Aorta (tissue), 5 donors: ENCODE data around the gene HPCAL1. TPM values are rescaled to one million over a fixed set of nuclear protein-coding genes. Genes with fewer than 3 reads are reported as not detected.
"Not testable (repeated sequence)": the region's sequence is repeated elsewhere in the genome, so short reads cannot be mapped to it uniquely, and the experiment has no call there.

Experiments used
- ATAC-seq: fragments of 200-7000 bp; cut with Tn5 transposase; one replicate; pipeline ENCODE4 v1.9.1; 2022; ENCODE audit warnings: moderate library complexity; ENCODE audit not compliant: low FRiP score
- DNase-seq, 2 donors: peaks; one replicate each; pipeline ENCODE4 v3.0.0-alpha.2; 2020
- H3K27ac ChIP-seq, 2 donors: one replicate each; pipeline ENCODE4 v1.5.1; 2013; ENCODE audit warnings: low read length in 2 of 2, mild to moderate bottlenecking in 2 of 2, moderate library complexity in 2 of 2, control low read depth in 1 of 2, inconsistent platforms in 1 of 2, low read depth in 1 of 2
- H3K27me3 ChIP-seq, 2 donors: one replicate each; pipeline ENCODE4 v1.6.1; 2013; ENCODE audit warnings: control low read depth in 1 of 2, low read length in 1 of 2, mild to moderate bottlenecking in 1 of 2, moderate library complexity in 1 of 2; ENCODE audit not compliant: insufficient read depth in 2 of 2, control insufficient read depth in 1 of 2
- H3K36me3 ChIP-seq, 2 donors: one replicate each; pipeline ENCODE4 v1.6.1; 2013; ENCODE audit warnings: control low read depth in 1 of 2, low read length in 1 of 2, mild to moderate bottlenecking in 1 of 2; ENCODE audit not compliant: insufficient read depth in 2 of 2, control insufficient read depth in 1 of 2
- H3K4me1 ChIP-seq, 2 donors: one replicate each; pipeline ENCODE4 v1.6.1; 2013; ENCODE audit warnings: low read length in 2 of 2, control low read depth in 1 of 2, mild to moderate bottlenecking in 1 of 2, moderate library complexity in 1 of 2; ENCODE audit not compliant: insufficient read depth in 2 of 2, control insufficient read depth in 1 of 2
- H3K4me3 ChIP-seq, 2 donors: one replicate each; pipeline ENCODE4 v1.5.1; 2013; ENCODE audit warnings: low read length in 2 of 2, control low read depth in 1 of 2, mild to moderate bottlenecking in 1 of 2
- H3K9me3 ChIP-seq: one replicate; pipeline ENCODE4 v1.6.1; 2013; ENCODE audit warnings: mild to moderate bottlenecking, low read length; ENCODE audit not compliant: control insufficient read depth
- WGBS, 2 donors: extraction: QIAGEN DNeasy Blood & Tissue Kit; methylation state at CpG; one replicate each; pipeline ENCODE4 v1.1.7; 2013; 5-methylcytosine and 5-hydroxymethylcytosine counted together
- intact Hi-C, 2 donors: fragments of 100-400 bp; cut with DNase I; formaldehyde crosslinking; loops; one replicate each; pipeline versions ENCODE4 v1.14.2 to v1.15.0; 2022
- polyA plus RNA-seq, 2 donors: library from polyadenylated mRNA; stranded (reverse); fragments of 200-250 nt; gene quantifications; one replicate each; pipeline ENCODE4 v1.2.3, GENCODE V29; 2013
- total RNA-seq, 2 donors: library from RNA; stranded (reverse); fragmentation: NEBNext Ultra II Directional; extraction: Animal tissue kit (Norgen Biotek cat#: 25700); gene quantifications; one replicate each; pipeline ENCODE4 v1.2.1, GENCODE V29; 2021
- donor health status: healthy with polysubstance abuse.
- donor health status: Bipolar disorder and iron deficiency.
- donor health status: DM: no; HTN: no; CAD: no.
- donor health status: DM: no; HTN: no; CAD: no.
- donor health status: DM: yes; HTN: yes; CAD: no.

HPCAL1 gene
- total and polyA plus RNA-seq, 4 donors: 21.4 to 39.9 (median 25.3) TPM

- H3K27me3 ChIP-seq: no peaks in the 10 kb centered on the region
Measured at GRCh38 chr2:10257500-10258147, 45.1 kb upstream of the HPCAL1 start.

GRCh38 chr2:10258326-10258725 lies 44.4 kb upstream of the HPCAL1 start:
- Histone ChIP-seq H3K9me3 (no peaks in the 10 kb centered on the region), H3K27ac (no peak overlapping the region), H3K36me3 (no peaks in the 10 kb centered on the region), H3K4me3 (no peak overlapping the region), H3K4me1 (no peaks in the 10 kb centered on the region), H3K27me3 (no peaks in the 10 kb centered on the region)
- no peak for ATAC-seq
- peak; percentile 2 to 11 for DNase-seq
- intact Hi-C loops: no loop called here
- WGBS, 2 donors: 90 to 93% methylated on average over 5 of the region's 5 CpGs

More at GRCh38 chr2:10257500-10258147, 45.1 kb upstream of the HPCAL1 start:
- Histone ChIP-seq H3K27ac (no peak overlapping the region), H3K36me3 (no peaks in the 10 kb centered on the region), H3K4me3 (no peak overlapping the region), H3K9me3 (no peaks in the 10 kb centered on the region), H3K4me1 (no peaks in the 10 kb centered on the region)
- DNase-seq (peak; percentile 15 to 66), ATAC-seq (no peak)
- intact Hi-C loops: no loop called here
- 87 to 89% methylated on average over 16 of the region's 16 CpGs for WGBS, 2 donors

GRCh38 chr2:10258726-10259125 lies 44.0 kb upstream of the HPCAL1 start:
- no peaks in the 10 kb centered on the region for H3K9me3 ChIP-seq
- WGBS, 2 donors: 93 to 97% methylated on average over 3 of the region's 3 CpGs
- ATAC-seq (no peak), DNase-seq (peak; percentile 6 to 15)
- H3K27me3 ChIP-seq: no peaks in the 10 kb centered on the region
- H3K4me3 ChIP-seq: no peak overlapping the region
- intact Hi-C loops: no loop called here
- no peak overlapping the region for H3K27ac ChIP-seq
- no peaks in the 10 kb centered on the region for H3K36me3 ChIP-seq
- no peaks in the 10 kb centered on the region for H3K4me1 ChIP-seq

GRCh38 chr2:10260130-10260529 lies 42.6 kb upstream of the HPCAL1 start:
- no peaks in the 10 kb centered on the region for H3K36me3 ChIP-seq
- DNase-seq (peak; percentile 9 to 38), ATAC-seq (no peak)
- H3K27me3 ChIP-seq: no peaks in the 10 kb centered on the region
- WGBS, 2 donors: 77 to 85% methylated on average over 12 of the region's 12 CpGs
- H3K4me3 ChIP-seq: no peak overlapping the region
- intact Hi-C loops: no loop called here
- H3K4me1 ChIP-seq: no peaks in the 10 kb centered on the region
- no peak overlapping the region for H3K27ac ChIP-seq
- H3K9me3 ChIP-seq: no peaks in the 10 kb centered on the region

- intact Hi-C loops, H3K27ac ChIP-seq, H3K27me3 ChIP-seq, H3K36me3 ChIP-seq, ATAC-seq, H3K9me3 ChIP-seq, H3K4me1 ChIP-seq, H3K4me3 ChIP-seq, DNase-seq: not testable (repeated sequence)
- WGBS, 2 donors: 89 to 91% methylated on average over 2 to 5 of the region's 5 CpGs
Measured at GRCh38 chr2:10263526-10263925, 39.2 kb upstream of the HPCAL1 start.

- WGBS, 2 donors: 91 to 94% methylated on average over 26 of the region's 26 CpGs
- Histone ChIP-seq H3K4me3 (no peak overlapping the region), H3K27me3 (no peaks in the 10 kb centered on the region), H3K27ac (no peak overlapping the region), H3K36me3 (no peaks in the 10 kb centered on the region), H3K4me1 (no peaks in the 10 kb centered on the region), H3K9me3 (no peaks in the 10 kb centered on the region)
- DNase-seq (peak; percentile 9 to 62), ATAC-seq (no peak)
- intact Hi-C loops: no loop called here
Measured at GRCh38 chr2:10264506-10265328, 38.0 kb upstream of the HPCAL1 start.

GRCh38 chr2:10265329-10266132 lies 37.2 kb upstream of the HPCAL1 start:
- Histone ChIP-seq H3K27ac (no peak overlapping the region), H3K36me3 (no peaks in the 10 kb centered on the region), H3K4me1 (no peaks in the 10 kb centered on the region), H3K27me3 (no peaks in the 10 kb centered on the region), H3K4me3 (no peak overlapping the region), H3K9me3 (no peaks in the 10 kb centered on the region)
- ATAC-seq (no peak), DNase-seq (peak in 1 of 2 donors; percentile 70)
- intact Hi-C loops: no loop called here
- 64 to 66% methylated on average over 18 of the region's 18 CpGs for WGBS, 2 donors

GRCh38 chr2:10266133-10266620 lies 36.5 kb upstream of the HPCAL1 start:
- Histone ChIP-seq H3K27ac (no peak overlapping the region), H3K36me3 (no peaks in the 10 kb centered on the region), H3K9me3 (no peaks in the 10 kb centered on the region), H3K27me3 (no peaks in the 10 kb centered on the region), H3K4me1 (no peaks in the 10 kb centered on the region), H3K4me3 (no peak overlapping the region)
- WGBS, 2 donors: 41% methylated on average over 10 of the region's 10 CpGs
- intact Hi-C loops: no loop called here
- DNase-seq (no peak), ATAC-seq (no peak)
